Sigmoid colon (tissue), 7 donors: ENCODE results near the gene RCSD1. TPM values are rescaled to one million over a fixed set of nuclear protein-coding genes. Genes with fewer than 3 reads are reported as not detected.

Experiments used
- DNase-seq: peaks from one replicate; pipeline ENCODE4 v3.0.0-alpha.2; 2019
- H3K27ac ChIP-seq, 4 donors: fragments of 200-600 bp; sonication (generic); one replicate each; pipeline ENCODE4 v1.5.1; 2016 to 2019; ENCODE audit warnings: mild to moderate bottlenecking in 1 of 4
- H3K27me3 ChIP-seq, 3 donors: fragments of 200-600 bp; sonication (generic); one replicate each; pipeline ENCODE4 v1.5.1; 2019; ENCODE audit warnings: mild to moderate bottlenecking in 1 of 3
- H3K36me3 ChIP-seq, 4 donors: fragments of 200-600 bp; sonication (generic); one replicate each; pipeline ENCODE4 v1.5.1; 2016 to 2019
- H3K4me1 ChIP-seq, 4 donors: fragments of 200-600 bp; sonication (generic); one replicate each; pipeline ENCODE4 v1.5.1; 2017 to 2019
- H3K4me3 ChIP-seq, 4 donors: fragments of 200-600 bp; sonication (generic); one replicate each; pipeline ENCODE4 v1.5.1; 2017 to 2019; ENCODE audit warnings: mild to moderate bottlenecking in 2 of 4, moderate library complexity in 1 of 4
- H3K9me3 ChIP-seq, 4 donors: fragments of 200-600 bp in 3 of 4; sonication (generic) in 3 of 4; one replicate each; pipeline versions ENCODE4 v1.5.1 to v1.6.1; 2013 to 2019
- EP300 ChIP-seq, 4 donors: sonication (generic); formaldehyde crosslinking; IDR thresholded peaks; one replicate each; pipeline ENCODE4 v1.6.1; 2017; ENCODE audit warnings: antibody characterized with exemption in 4 of 4
- POLR2A ChIP-seq, 2 donors: fragments of 450-650 bp; IDR thresholded peaks; one replicate each; pipeline ENCODE4 v1.6.1; 2016; ENCODE audit warnings: antibody characterized with exemption in 2 of 2, mild to moderate bottlenecking in 2 of 2, moderate library complexity in 2 of 2
- POLR2AphosphoS5 ChIP-seq, 4 donors: sonication (generic); formaldehyde crosslinking; IDR thresholded peaks; one replicate each; pipeline ENCODE4 v1.6.1; 2017; ENCODE audit warnings: antibody characterized with exemption in 4 of 4
- WGBS, 2 donors: extraction: QIAGEN DNeasy Blood & Tissue Kit; methylation state at CpG; one replicate each; pipeline ENCODE4 v1.1.7; 2013; 5-methylcytosine and 5-hydroxymethylcytosine counted together
- intact Hi-C: fragments of 100-400 bp; cut with DNase I; formaldehyde crosslinking; loops from one replicate; pipeline ENCODE4 v1.15.1; 2023
- polyA plus RNA-seq, 3 donors: library from polyadenylated mRNA; stranded (reverse); fragments of 200-250 nt; gene quantifications; one replicate each; pipeline ENCODE4 v1.2.3, GENCODE V29; 2013
- total RNA-seq, 4 donors: library from RNA; depleted of rRNA; stranded (reverse); fragments of >200 nt; gene quantifications; one replicate each; pipeline ENCODE4 v1.1.0, GENCODE V29; 2016
- TF ChIP-seq, protein P1 (sequence below), 4 experiments: fragments of 450-650 bp in 3 of 4; fragments of 200-600 bp in 1 of 4; IDR thresholded peaks; one replicate each; pipeline ENCODE4 v1.5.1; 2016 to 2019; ENCODE audit warnings: antibody characterized with exemption in 4 of 4, mild to moderate bottlenecking in 3 of 4, moderate library complexity in 2 of 4
- donor health status: healthy with polysubstance abuse.
- donor health status: Bipolar disorder and iron deficiency.
- donor health status: healthy.

RCSD1 gene
- total and polyA plus RNA-seq, 7 donors: 7.8 to 52.9 (median 9.7) TPM

DNA sequence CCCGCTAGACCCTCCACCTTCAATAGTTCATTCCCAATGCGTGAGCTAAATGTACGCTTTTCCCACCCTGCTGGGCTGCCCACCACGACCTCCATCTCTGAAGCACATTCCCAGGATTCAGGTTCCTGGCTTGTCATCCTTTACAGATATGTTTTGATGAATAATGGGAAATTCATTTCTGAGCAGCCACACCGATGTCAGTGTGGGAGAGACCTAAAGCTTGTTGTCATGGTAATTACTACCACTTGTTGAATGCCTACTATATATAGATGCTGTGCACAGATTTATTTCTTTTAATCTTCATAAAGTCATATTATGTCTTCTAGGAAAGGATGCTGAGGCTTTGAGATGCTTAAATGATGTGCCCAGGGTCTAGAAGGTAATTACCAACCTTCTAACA is 8.0 kb downstream of the RCSD1 start:
- Histone ChIP-seq H3K4me3 (no peak overlapping the region), H3K9me3 (no peaks in the 10 kb centered on the region), H3K27me3 (no peaks in the 10 kb centered on the region), H3K36me3 (no peaks in the 10 kb centered on the region), H3K4me1 (no peaks in the 10 kb centered on the region), H3K27ac (no peak overlapping the region)
- no peak for DNase-seq
- 76 to 78% methylated on average over 5 of the region's 5 CpGs for WGBS, 2 donors
- no peak for TF ChIP-seq POLR2AphosphoS5 (IDR thresholded peaks at IDR 0.05)
- no peak for TF ChIP-seq POLR2A (IDR thresholded peaks at IDR 0.05)
- no peak for TF ChIP-seq EP300 (IDR thresholded peaks at IDR 0.05)
- TF ChIP-seq, protein P1, sequence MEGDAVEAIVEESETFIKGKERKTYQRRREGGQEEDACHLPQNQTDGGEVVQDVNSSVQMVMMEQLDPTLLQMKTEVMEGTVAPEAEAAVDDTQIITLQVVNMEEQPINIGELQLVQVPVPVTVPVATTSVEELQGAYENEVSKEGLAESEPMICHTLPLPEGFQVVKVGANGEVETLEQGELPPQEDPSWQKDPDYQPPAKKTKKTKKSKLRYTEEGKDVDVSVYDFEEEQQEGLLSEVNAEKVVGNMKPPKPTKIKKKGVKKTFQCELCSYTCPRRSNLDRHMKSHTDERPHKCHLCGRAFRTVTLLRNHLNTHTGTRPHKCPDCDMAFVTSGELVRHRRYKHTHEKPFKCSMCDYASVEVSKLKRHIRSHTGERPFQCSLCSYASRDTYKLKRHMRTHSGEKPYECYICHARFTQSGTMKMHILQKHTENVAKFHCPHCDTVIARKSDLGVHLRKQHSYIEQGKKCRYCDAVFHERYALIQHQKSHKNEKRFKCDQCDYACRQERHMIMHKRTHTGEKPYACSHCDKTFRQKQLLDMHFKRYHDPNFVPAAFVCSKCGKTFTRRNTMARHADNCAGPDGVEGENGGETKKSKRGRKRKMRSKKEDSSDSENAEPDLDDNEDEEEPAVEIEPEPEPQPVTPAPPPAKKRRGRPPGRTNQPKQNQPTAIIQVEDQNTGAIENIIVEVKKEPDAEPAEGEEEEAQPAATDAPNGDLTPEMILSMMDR (IDR thresholded peaks at IDR 0.05): no peak
- intact Hi-C loops: no loop called here

DNA sequence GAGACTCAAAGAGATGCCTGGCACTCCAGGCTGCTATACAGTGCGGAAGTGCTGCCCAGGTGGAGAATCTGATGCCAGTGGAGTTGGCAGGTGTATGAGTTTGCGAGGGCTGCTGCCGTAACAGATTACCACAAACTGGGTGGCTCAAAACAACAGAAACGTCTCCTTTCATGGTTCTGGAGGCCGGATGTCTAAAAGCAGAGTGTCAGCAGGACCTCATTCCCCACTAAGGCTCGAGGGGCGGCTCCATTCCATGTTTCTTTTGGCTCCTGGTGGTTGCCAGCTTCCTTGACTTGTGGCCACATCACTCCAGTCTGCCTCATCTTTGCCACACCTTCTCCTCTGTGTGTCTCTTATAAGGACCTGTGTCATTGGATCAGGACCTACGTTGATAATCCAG is 10.0 kb downstream of the RCSD1 start:
- Histone ChIP-seq H3K27ac (no peak overlapping the region), H3K4me3 (no peak overlapping the region), H3K36me3 (no peaks in the 10 kb centered on the region), H3K9me3 (no peaks in the 10 kb centered on the region), H3K4me1 (peaks cover 0 to 7% (median 5%) of the 10 kb centered on the region in 4 donors), H3K27me3 (no peaks in the 10 kb centered on the region)
- intact Hi-C loops: no loop called here
- no peak for TF ChIP-seq POLR2AphosphoS5 (IDR thresholded peaks at IDR 0.05)
- TF ChIP-seq, protein P1 (IDR thresholded peaks at IDR 0.05): no peak
- TF ChIP-seq POLR2A (IDR thresholded peaks at IDR 0.05): no peak
- TF ChIP-seq EP300 (IDR thresholded peaks at IDR 0.05): no peak
- DNase-seq: no peak
- 87 to 91% methylated on average over 8 of the region's 8 CpGs for WGBS, 2 donors

DNA sequence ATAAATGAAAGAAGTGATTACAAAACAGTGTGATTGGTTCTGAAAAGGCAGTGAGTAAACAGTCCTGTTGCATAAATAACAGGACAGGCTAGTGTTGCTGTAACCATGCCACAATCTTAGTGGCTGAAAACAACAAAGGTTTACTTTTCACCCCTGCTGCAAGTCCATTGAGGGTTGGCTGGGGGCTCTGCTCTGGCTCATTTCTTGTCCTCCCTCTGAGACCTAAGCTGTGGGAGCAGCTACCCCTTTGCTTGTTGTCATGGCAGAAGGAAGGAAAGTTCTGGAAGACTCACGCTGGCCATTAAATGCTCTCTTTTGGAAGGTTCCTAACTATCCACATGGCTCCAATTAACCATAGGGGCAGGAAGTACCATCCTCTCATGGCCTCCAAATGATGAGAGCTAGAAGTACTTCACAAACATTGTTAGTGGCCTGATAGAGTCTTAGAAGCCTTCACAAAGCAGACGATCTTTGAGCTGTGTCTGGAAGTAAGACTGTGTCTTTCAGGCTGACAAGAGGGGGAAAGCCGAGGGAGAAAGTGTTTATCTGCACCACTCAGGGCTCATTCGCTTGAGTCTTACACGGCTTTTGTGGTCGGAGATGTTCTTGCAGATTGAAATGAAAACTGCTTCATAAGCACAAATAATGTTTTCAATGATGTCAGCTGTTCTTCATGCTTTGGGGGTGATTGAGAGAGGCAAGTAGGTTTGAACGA is 11.9 kb downstream of the RCSD1 start:
- WGBS, 2 donors: 60 to 74% methylated on average over 7 of the region's 7 CpGs
- no peaks in the 10 kb centered on the region for H3K9me3 ChIP-seq
- peaks cover 0 to 14% (median 11%) of the 10 kb centered on the region in 4 donors for H3K4me1 ChIP-seq
- no peaks in the 10 kb centered on the region for H3K27me3 ChIP-seq
- TF ChIP-seq POLR2AphosphoS5 (IDR thresholded peaks at IDR 0.05): no peak
- TF ChIP-seq, protein P1 (IDR thresholded peaks at IDR 0.05): no peak
- TF ChIP-seq POLR2A (IDR thresholded peaks at IDR 0.05): no peak
- no peak for TF ChIP-seq EP300 (IDR thresholded peaks at IDR 0.05)
- H3K36me3 ChIP-seq: no peaks in the 10 kb centered on the region
- H3K27ac ChIP-seq: no peak overlapping the region
- H3K4me3 ChIP-seq: no peak overlapping the region
- intact Hi-C loops: no loop called here
- DNase-seq: no peak

DNA sequence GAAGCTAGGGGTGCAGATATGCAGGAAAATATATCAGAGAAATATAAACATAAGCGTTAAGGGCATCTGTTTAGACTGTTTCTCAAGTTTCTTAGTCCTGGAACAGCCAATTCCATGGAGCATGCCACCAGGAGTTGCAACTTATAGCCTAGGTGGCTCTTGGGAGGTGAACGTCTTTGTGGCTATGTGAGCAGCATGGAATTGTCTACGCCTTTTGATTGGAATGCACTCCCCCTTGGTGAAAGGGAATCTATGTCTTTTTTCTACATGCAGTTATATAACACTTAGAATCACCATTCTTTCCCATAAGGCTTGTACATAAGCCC is 12.4 kb downstream of the RCSD1 start:
- no peaks in the 10 kb centered on the region for H3K27me3 ChIP-seq
- intact Hi-C loops: no loop called here
- DNase-seq: no peak
- H3K27ac ChIP-seq: no peak overlapping the region
- 72 to 90% methylated on average over 3 of the region's 3 CpGs for WGBS, 2 donors
- H3K4me1 ChIP-seq: peaks cover 0 to 14% (median 11%) of the 10 kb centered on the region in 4 donors
- no peak overlapping the region for H3K4me3 ChIP-seq
- no peaks in the 10 kb centered on the region for H3K36me3 ChIP-seq
- no peak for TF ChIP-seq EP300 (IDR thresholded peaks at IDR 0.05)
- H3K9me3 ChIP-seq: no peaks in the 10 kb centered on the region

DNA sequence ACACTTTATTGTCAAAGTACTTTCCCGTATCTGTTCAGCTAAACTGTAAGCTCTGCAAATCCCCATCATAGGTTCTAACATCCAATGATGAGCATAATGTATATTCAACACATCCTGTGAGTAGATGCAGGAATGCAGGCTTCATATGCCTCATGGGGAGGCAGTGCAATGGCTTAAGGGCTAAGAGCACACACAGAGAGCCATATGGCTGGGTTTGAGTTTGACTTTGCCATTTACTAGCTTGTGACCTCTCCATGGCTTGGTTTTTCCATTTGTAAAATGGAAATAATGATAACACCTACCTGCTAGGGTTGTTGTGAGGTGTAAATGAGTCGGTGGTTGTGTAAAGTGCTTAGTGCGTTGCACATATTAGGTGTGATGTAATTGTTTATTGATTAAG is 13.4 kb downstream of the RCSD1 start:
- H3K4me3 ChIP-seq: no peak overlapping the region
- H3K4me1 ChIP-seq: peaks cover 0 to 23% (median 12%) of the 10 kb centered on the region in 4 donors
- no peaks in the 10 kb centered on the region for H3K27me3 ChIP-seq
- intact Hi-C loops: no loop called here
- H3K36me3 ChIP-seq: no peaks in the 10 kb centered on the region
- TF ChIP-seq, protein P1 (IDR thresholded peaks at IDR 0.05): no peak
- TF ChIP-seq EP300 (IDR thresholded peaks at IDR 0.05) (no peak), POLR2AphosphoS5 (IDR thresholded peaks at IDR 0.05) (no peak), POLR2A (IDR thresholded peaks at IDR 0.05) (no peak)
- H3K9me3 ChIP-seq: no peaks in the 10 kb centered on the region
- H3K27ac ChIP-seq: no peak overlapping the region
- 75 to 87% methylated on average over 3 of the region's 3 CpGs for WGBS, 2 donors
- no peak for DNase-seq
